SK-N-SH (cell line): Measurements from ENCODE around the gene DOK3. TPM values are rescaled to one million over a fixed set of nuclear protein-coding genes. Genes with fewer than 3 reads are reported as not detected.

ENCODE experiments used
- CTCF ChIA-PET: fragments of 300-600, 350-600 bp; formaldehyde crosslinking; extraction: SDS; loops from one replicate; lab custom pipeline; 2021; lab: Yijun Ruan, JAX
- POLR2A ChIA-PET: fragments of 350-600 bp; sonication (Branson Sonifier 250); formaldehyde crosslinking; extraction: SDS; loops from one replicate; lab custom pipeline; 2020; ENCODE audit warnings: antibody characterized with exemption, inconsistent platforms; lab: Yijun Ruan, JAX
- DNase-seq: peaks from one replicate; pipeline ENCODE4 v3.0.0; 2012
- H2AFZ ChIP-seq: fragments of 200-600 bp; sonication (generic); 2 replicates; pipeline ENCODE4 v1.8.1; 2016; ENCODE audit warnings: antibody characterized with exemption, mild to moderate bottlenecking, low read depth
- H3F3A ChIP-seq: fragments of 200-600 bp; sonication (generic); replicated peaks from 2 replicates; pipeline ENCODE3; 2016; ENCODE audit warnings: antibody characterized with exemption, mild to moderate bottlenecking; ENCODE audit not compliant: insufficient read depth
- H3K27ac ChIP-seq, 2 experiments: fragments of 200-500 bp in 1 of 2; fragments of 200-600 bp in 1 of 2; sonication (Bioruptor generic) in 1 of 2; sonication (generic), shearing (Covaris generic) in 1 of 2; 2 replicates each; pipeline versions ENCODE4 v1.5.1 to v1.6.1; 2014 to 2016; ENCODE audit warnings: low read depth in 2 of 2, inconsistent platforms in 1 of 2, low read length in 1 of 2, mild to moderate bottlenecking in 1 of 2, mixed read lengths in 1 of 2
- H3K27me3 ChIP-seq: fragments of 200-600 bp; sonication (generic), shearing (Covaris generic); 2 replicates; pipeline ENCODE4 v1.6.1; 2016; ENCODE audit warnings: mixed run types; ENCODE audit not compliant: insufficient read depth
- H3K36me3 ChIP-seq, 2 experiments: fragments of 200-500 bp in 1 of 2; fragments of 200-600 bp in 1 of 2; sonication (Bioruptor generic) in 1 of 2; sonication (generic) in 1 of 2; replicated peaks in 1 of 2; 2 replicates each; pipeline versions ENCODE3 to v1.5.1; 2014 to 2016; ENCODE audit warnings: low read length in 1 of 2, mild to moderate bottlenecking in 1 of 2; ENCODE audit not compliant: insufficient read depth in 2 of 2, control insufficient read depth in 1 of 2
- H3K4me1 ChIP-seq, 2 experiments: fragments of 200-500 bp in 1 of 2; fragments of 200-600 bp in 1 of 2; sonication (Bioruptor generic) in 1 of 2; sonication (generic), shearing (Covaris generic) in 1 of 2; 2 replicates each; pipeline versions ENCODE4 v1.5.1 to v1.6.1; 2014 to 2016; ENCODE audit warnings: low read depth in 1 of 2, low read length in 1 of 2, mixed run types in 1 of 2; ENCODE audit not compliant: insufficient read depth in 2 of 2, control insufficient read depth in 1 of 2
- H3K4me2 ChIP-seq: fragments of 200-600 bp; sonication (generic), shearing (Covaris generic); 2 replicates; pipeline ENCODE4 v1.6.1; 2017; ENCODE audit warnings: mixed run types
- H3K4me3 ChIP-seq, 2 experiments: fragments of 200-500 bp in 1 of 2; fragments of 200-600 bp in 1 of 2; sonication (Bioruptor generic) in 1 of 2; sonication (generic), shearing (Covaris generic) in 1 of 2; 2 replicates each; pipeline versions ENCODE4 v1.5.1 to v1.8.1; 2014 to 2016; ENCODE audit warnings: low read depth in 2 of 2, inconsistent platforms in 1 of 2, low read length in 1 of 2, mild to moderate bottlenecking in 1 of 2, mixed read lengths in 1 of 2, moderate library complexity in 1 of 2
- H3K79me2 ChIP-seq: fragments of 200-600 bp; sonication (generic); 2 replicates; pipeline ENCODE4 v1.8.1; 2017; ENCODE audit warnings: mild to moderate bottlenecking; ENCODE audit not compliant: insufficient read depth
- H3K9ac ChIP-seq: fragments of 200-600 bp; sonication (generic); 2 replicates; pipeline ENCODE4 v1.6.1; 2017; ENCODE audit warnings: mixed run types
- H3K9me2 ChIP-seq: fragments of 200-600 bp; sonication (generic); 2 replicates; pipeline ENCODE4 v1.6.1; 2017; ENCODE audit warnings: mixed run types
- H3K9me3 ChIP-seq: fragments of 200-600 bp; sonication (generic); 2 replicates; pipeline ENCODE4 v1.6.1; 2017; ENCODE audit warnings: mixed run types, mild to moderate bottlenecking, moderate library complexity
- H4K20me1 ChIP-seq: fragments of 200-600 bp; sonication (generic); 2 replicates; pipeline ENCODE4 v1.6.1; 2017; ENCODE audit warnings: mild to moderate bottlenecking, mixed run types; ENCODE audit not compliant: insufficient read depth
- CHD2 ChIP-seq: fragments of 150-350 bp; IDR thresholded peaks from 2 replicates; pipeline ENCODE4 v1.6.1; 2018; ENCODE audit warnings: low read length; ENCODE audit not compliant: partially characterized antibody
- CTCF ChIP-seq: fragments of 200-600 bp; sonication (generic); IDR thresholded peaks from 2 replicates; pipeline ENCODE4 v1.6.1; 2017; ENCODE audit warnings: antibody characterized with exemption, mild to moderate bottlenecking, moderate library complexity
- FOXM1 ChIP-seq: IDR thresholded peaks from 2 replicates; pipeline ENCODE4 v1.4.0; 2012; ENCODE audit warnings: low read depth, mild to moderate bottlenecking
- GABPA ChIP-seq: IDR thresholded peaks from 2 replicates; pipeline ENCODE4 v1.4.0; 2012; ENCODE audit warnings: low read depth, mild to moderate bottlenecking
- JUND ChIP-seq: IDR thresholded peaks from 2 replicates; pipeline ENCODE4 v1.4.0; 2012
- MXI1 ChIP-seq: IDR thresholded peaks from 2 replicates; pipeline ENCODE4 v1.6.1; 2012; ENCODE audit warnings: mild to moderate bottlenecking, low read depth, low read length, improper control_type of control experiment
- NFIC ChIP-seq: IDR thresholded peaks from 2 replicates; pipeline ENCODE4 v1.4.0; 2012; ENCODE audit warnings: borderline replicate concordance
- RAD21 ChIP-seq: IDR thresholded peaks from 2 replicates; pipeline ENCODE4 v1.6.1; 2012; ENCODE audit warnings: mild to moderate bottlenecking, low read length
- RCOR1 ChIP-seq: fragments of 150-350 bp; IDR thresholded peaks from 2 replicates; pipeline ENCODE4 v1.6.1; 2017; ENCODE audit warnings: antibody characterized with exemption, low read length
- SMC3 ChIP-seq: IDR thresholded peaks from 2 replicates; pipeline ENCODE4 v1.6.1; 2012; ENCODE audit warnings: low read depth, low read length, improper control_type of control experiment
- TAF1 ChIP-seq: IDR thresholded peaks from 2 replicates; pipeline ENCODE4 v1.6.1; 2012; ENCODE audit warnings: low read depth, mild to moderate bottlenecking, low read length, moderate library complexity, borderline replicate concordance
- ZBTB33 ChIP-seq: IDR thresholded peaks from 2 replicates; pipeline ENCODE4 v1.4.0; 2012; ENCODE audit warnings: low read depth, borderline replicate concordance
- WGBS: methylation state at CpG from one replicate; pipeline ENCODE4 v1.1.6; 2017; ENCODE audit warnings: low lambda C conversion rate; 5-methylcytosine and 5-hydroxymethylcytosine counted together
- polyA plus RNA-seq, 3 experiments: library from polyadenylated mRNA; depleted of rRNA; stranded (reverse); fragments of >200 nt; gene quantifications; 2 replicates each; pipeline ENCODE4 v1.2.3, GENCODE V29; 2012
- TF ChIP-seq, protein P1 (sequence below): IDR thresholded peaks from 2 replicates; pipeline ENCODE4 v1.4.0; 2012; ENCODE audit warnings: low read depth, borderline replicate concordance
- TF ChIP-seq, protein P2 (sequence below): fragments of 150-350 bp; IDR thresholded peaks from 2 replicates; pipeline ENCODE4 v1.6.1; 2016; ENCODE audit warnings: mild to moderate bottlenecking, low read depth, low read length
- TF ChIP-seq, protein P3 (sequence below): IDR thresholded peaks from 2 replicates; pipeline ENCODE4 v1.4.0; 2012; ENCODE audit warnings: low read depth

The DOK3 gene
- polyA plus RNA-seq, 1 of the 3 experiments (the other 2 are of a cell fraction): 2.2 TPM

DNA sequence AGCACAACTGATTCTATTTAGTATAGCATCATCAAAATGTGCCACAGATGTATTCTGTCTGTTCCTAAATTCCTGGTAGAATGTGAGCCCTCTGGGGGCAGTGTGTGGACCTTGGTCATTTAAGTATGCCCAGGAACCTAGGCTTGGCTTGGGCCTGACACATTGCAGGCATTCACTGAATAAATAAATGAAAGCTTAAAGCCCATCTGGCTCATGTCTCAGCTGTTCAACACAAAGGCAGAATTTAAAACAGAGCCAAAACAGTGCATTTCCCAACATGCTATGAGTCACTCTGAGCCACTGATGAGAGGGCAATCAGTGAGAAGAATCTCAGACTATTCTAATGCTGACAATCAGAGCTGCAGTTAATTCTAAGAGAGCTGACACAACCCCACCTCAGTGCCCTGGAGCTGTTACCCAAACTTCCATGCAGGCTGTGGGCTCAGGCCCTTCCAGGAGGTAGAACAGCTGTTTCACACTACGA lies 36.7 kb upstream of the DOK3 start (continued):
- TF ChIP-seq CTCF (peak; percentile 35), JUND (peak; percentile 92), GABPA (no peak)
- TF ChIP-seq, protein P1, sequence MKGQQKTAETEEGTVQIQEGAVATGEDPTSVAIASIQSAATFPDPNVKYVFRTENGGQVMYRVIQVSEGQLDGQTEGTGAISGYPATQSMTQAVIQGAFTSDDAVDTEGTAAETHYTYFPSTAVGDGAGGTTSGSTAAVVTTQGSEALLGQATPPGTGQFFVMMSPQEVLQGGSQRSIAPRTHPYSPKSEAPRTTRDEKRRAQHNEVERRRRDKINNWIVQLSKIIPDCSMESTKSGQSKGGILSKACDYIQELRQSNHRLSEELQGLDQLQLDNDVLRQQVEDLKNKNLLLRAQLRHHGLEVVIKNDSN: peak; percentile 53; the same call in 1 of the 2 replicates

DNA sequence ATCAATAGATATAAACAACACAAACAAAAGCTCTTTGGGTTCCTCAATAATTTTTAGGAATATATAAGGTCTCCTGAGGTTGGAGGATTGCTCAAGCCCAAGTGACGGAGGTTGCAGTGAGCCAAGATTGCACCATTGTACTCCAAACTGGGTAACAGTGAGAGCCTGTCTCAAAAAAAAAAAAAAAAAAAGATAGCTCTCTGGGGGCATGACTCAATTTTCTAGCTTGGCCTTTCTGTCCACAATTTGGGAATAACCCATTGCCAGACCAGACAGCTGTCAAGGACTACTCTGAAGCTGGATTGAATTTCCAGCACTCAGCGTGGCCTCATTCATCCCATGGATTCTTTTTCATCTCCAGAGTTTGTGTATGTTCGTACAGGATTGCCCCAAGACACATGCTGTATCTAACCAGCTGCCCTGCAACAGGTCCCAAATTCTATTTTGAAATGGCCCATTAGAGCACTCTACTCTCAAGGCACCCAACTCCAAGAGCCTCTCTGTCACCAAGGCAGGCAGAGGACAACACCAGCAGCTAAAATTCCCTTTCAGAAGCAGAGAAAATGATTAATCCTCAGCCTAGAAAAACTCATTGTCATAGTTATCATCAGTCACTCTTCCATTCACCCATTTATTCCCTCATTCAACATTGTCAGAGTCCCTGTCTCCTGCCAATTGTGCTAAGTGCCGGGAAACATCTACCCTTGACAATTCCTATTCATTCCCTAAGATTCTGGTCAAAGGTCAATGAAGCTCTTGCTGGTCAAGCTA lies 36.0 kb upstream of the DOK3 start:
- Histone ChIP-seq H3K36me3 (peaks cover 9 to 20% of the 10 kb centered on the region in 2 experiments), H4K20me1 (peaks cover 83% of the 10 kb centered on the region), H3K79me2 (peaks cover 90% of the 10 kb centered on the region), H3K4me1 (peaks cover 10 to 31% of the 10 kb centered on the region in 2 experiments), H3K9me3 (no peaks in the 10 kb centered on the region), H3F3A (peaks cover 32% of the 10 kb centered on the region), H3K4me3 (no peak overlapping the region), H3K27ac (peak overlapping the region; percentile 74 to 75), H3K9me2 (no peaks in the 10 kb centered on the region), H2AFZ (no peak overlapping the region), H3K4me2 (no peak overlapping the region), H3K27me3 (no peaks in the 10 kb centered on the region), H3K9ac (no peak overlapping the region)
- POLR2A ChIA-PET: no interaction called here
- CTCF ChIA-PET: interaction anchor here (0.6 to 3.7 kb wide), 4 partner anchors 12 to 543 kb away, joined by 4 to 12 read pairs (median 7); no protein-coding TSS in a partner anchor
- WGBS: 92% methylated on average over 4 of the region's 4 CpGs
- no peak for DNase-seq
- no peak for TF ChIP-seq ZBTB33
- TF ChIP-seq MXI1: no peak
- no peak for TF ChIP-seq NFIC
- TF ChIP-seq, protein P2, sequence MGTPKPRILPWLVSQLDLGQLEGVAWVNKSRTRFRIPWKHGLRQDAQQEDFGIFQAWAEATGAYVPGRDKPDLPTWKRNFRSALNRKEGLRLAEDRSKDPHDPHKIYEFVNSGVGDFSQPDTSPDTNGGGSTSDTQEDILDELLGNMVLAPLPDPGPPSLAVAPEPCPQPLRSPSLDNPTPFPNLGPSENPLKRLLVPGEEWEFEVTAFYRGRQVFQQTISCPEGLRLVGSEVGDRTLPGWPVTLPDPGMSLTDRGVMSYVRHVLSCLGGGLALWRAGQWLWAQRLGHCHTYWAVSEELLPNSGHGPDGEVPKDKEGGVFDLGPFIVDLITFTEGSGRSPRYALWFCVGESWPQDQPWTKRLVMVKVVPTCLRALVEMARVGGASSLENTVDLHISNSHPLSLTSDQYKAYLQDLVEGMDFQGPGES: no peak
- no peak for TF ChIP-seq CHD2
- TF ChIP-seq, protein P3, sequence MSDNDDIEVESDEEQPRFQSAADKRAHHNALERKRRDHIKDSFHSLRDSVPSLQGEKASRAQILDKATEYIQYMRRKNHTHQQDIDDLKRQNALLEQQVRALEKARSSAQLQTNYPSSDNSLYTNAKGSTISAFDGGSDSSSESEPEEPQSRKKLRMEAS: no peak
- no peak for TF ChIP-seq RAD21
- TF ChIP-seq TAF1: no peak
- TF ChIP-seq RCOR1: no peak
- TF ChIP-seq CTCF: no peak
- TF ChIP-seq SMC3: no peak
- TF ChIP-seq GABPA: no peak
- TF ChIP-seq FOXM1: no peak
